ENCODE results near the gene TRIM44. TPM values are rescaled to one million over a fixed set of nuclear protein-coding genes. Genes with fewer than 3 reads are reported as not detected.

TRIM44 gene
- polyA plus RNA-seq, 4 donors, result 8.9 to 35.4 (median 12.8) TPM

- 77 to 94% (median 91%) methylated on average over 7 of the region's 7 CpGs for WGBS, 3 donors
- Histone ChIP-seq H3K9me3 (ENCODE audit: control insufficient read depth in 2 of 2, insufficient read depth in 1 of 2, low read depth in 1 of 2, low read length in 1 of 2) (no peaks in the 10 kb centered on the region), H3K27ac (ENCODE audit: low read depth in 1 of 3, low read length in 2 of 3) (no peak overlapping the region), H3K4me1 (ENCODE audit: control insufficient read depth in 3 of 3, insufficient read depth in 2 of 3, low read depth in 1 of 3, low read length in 2 of 3) (no peaks in the 10 kb centered on the region), H3K4me3 (ENCODE audit: low read depth in 1 of 3, low read length in 3 of 3) (no peak overlapping the region), H3K27me3 (ENCODE audit: control insufficient read depth in 3 of 3, insufficient read depth in 3 of 3, low read length in 3 of 3) (no peaks in the 10 kb centered on the region), H3K36me3 (ENCODE audit: control insufficient read depth in 3 of 3, insufficient read depth in 2 of 3, low read depth in 1 of 3, low read length in 3 of 3) (peaks cover 0 to 4% (median 3%) of the 10 kb centered on the region in 3 donors)
- FAIRE-seq (no peak), DNase-seq (no peak)
Observed at GRCh38 chr11:35787013-35787504, 124.5 kb downstream of the TRIM44 start.

GRCh38 chr11:35787626-35788025, 125.1 kb downstream of the TRIM44 start:
- H3K9me3 ChIP-seq (ENCODE audit: control insufficient read depth in 2 of 2, insufficient read depth in 1 of 2, low read depth in 1 of 2, low read length in 1 of 2), result no peaks in the 10 kb centered on the region
- WGBS, 3 donors, result 98 to 100% (median 100%) methylated on average over 1 of the region's 1 CpG
- FAIRE-seq, result no peak
- no peak overlapping the region for H3K4me3 ChIP-seq (ENCODE audit: low read depth in 1 of 3, low read length in 3 of 3)
- H3K27ac ChIP-seq (ENCODE audit: low read depth in 1 of 3, low read length in 2 of 3), result no peak overlapping the region
- no peaks in the 10 kb centered on the region for H3K27me3 ChIP-seq (ENCODE audit: control insufficient read depth in 3 of 3, insufficient read depth in 3 of 3, low read length in 3 of 3)
- H3K36me3 ChIP-seq (ENCODE audit: control insufficient read depth in 3 of 3, insufficient read depth in 2 of 3, low read depth in 1 of 3, low read length in 3 of 3), result peaks cover 0 to 4% (median 3%) of the 10 kb centered on the region in 3 donors
- H3K4me1 ChIP-seq (ENCODE audit: control insufficient read depth in 3 of 3, insufficient read depth in 2 of 3, low read depth in 1 of 3, low read length in 2 of 3), result peaks cover 0 to 3% (median 0%) of the 10 kb centered on the region in 3 donors
- no peak for DNase-seq

DNA sequence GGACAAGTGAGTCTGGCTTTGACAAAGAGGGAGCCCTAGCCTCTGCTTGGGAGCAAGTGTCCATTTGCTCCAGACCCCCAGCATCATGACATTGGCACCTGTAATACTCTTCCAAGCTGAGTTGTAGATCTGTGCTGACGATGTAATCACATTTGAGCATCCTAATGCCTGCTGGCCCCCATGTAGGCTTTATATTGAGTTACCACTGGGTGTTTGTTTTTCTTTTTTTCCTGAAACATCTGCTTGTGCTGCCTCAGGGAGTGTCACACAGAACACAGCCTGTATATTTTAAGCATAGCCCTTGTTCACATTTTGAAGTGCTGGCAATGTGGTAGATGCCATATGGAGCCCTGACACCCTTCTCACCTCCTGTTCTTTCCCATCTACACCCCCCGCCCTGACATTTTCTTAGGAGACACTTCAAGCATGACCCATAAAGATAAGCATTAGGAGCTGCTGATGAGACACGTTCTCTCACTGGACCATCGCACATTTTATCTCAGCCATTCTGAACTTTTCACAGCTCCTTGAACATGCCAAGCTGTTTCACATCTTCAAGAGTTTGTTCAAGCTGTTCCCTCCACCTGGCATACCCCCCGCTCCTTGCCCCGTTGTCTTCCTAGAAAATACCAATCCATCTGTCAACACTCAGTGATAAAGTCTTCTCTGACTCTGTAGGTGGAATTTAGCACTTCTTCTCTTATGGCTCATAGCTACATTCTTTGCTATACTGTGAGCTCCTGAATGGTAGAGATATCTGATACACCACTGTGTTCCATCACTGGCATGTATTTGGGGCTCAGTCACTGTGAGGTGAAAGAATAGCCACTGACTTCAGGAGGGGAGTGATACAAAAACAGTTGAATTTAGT, 128.7 kb downstream of the TRIM44 start:
- no peak for FAIRE-seq
- Histone ChIP-seq H3K36me3 (ENCODE audit: control insufficient read depth in 3 of 3, insufficient read depth in 2 of 3, low read depth in 1 of 3, low read length in 3 of 3) (peaks cover 0 to 6% (median 1%) of the 10 kb centered on the region in 3 donors), H3K4me3 (ENCODE audit: low read depth in 1 of 3, low read length in 3 of 3) (no peak overlapping the region), H3K9me3 (ENCODE audit: control insufficient read depth in 2 of 2, insufficient read depth in 1 of 2, low read depth in 1 of 2, low read length in 1 of 2) (no peaks in the 10 kb centered on the region), H3K4me1 (ENCODE audit: control insufficient read depth in 3 of 3, insufficient read depth in 2 of 3, low read depth in 1 of 3, low read length in 2 of 3) (peaks cover 0 to 3% (median 0%) of the 10 kb centered on the region in 3 donors), H3K27ac (ENCODE audit: low read depth in 1 of 3, low read length in 2 of 3) (no peak overlapping the region), H3K27me3 (ENCODE audit: control insufficient read depth in 3 of 3, insufficient read depth in 3 of 3, low read length in 3 of 3) (no peaks in the 10 kb centered on the region)
- DNase-seq, result no peak
- WGBS, 3 donors, result 79 to 84% (median 81%) methylated on average over 6 of the region's 6 CpGs

GRCh38 chr11:35792148-35792845, 129.7 kb downstream of the TRIM44 start:
- H3K4me3 ChIP-seq (ENCODE audit: low read depth in 1 of 3, low read length in 3 of 3), result no peak overlapping the region
- DNase-seq, result no peak
- H3K27ac ChIP-seq (ENCODE audit: low read depth in 1 of 3, low read length in 2 of 3), result no peak overlapping the region
- H3K9me3 ChIP-seq (ENCODE audit: control insufficient read depth in 2 of 2, insufficient read depth in 1 of 2, low read depth in 1 of 2, low read length in 1 of 2), result no peaks in the 10 kb centered on the region
- peaks cover 0 to 6% (median 0%) of the 10 kb centered on the region in 3 donors for H3K36me3 ChIP-seq (ENCODE audit: control insufficient read depth in 3 of 3, insufficient read depth in 2 of 3, low read depth in 1 of 3, low read length in 3 of 3)
- no peaks in the 10 kb centered on the region for H3K27me3 ChIP-seq (ENCODE audit: control insufficient read depth in 3 of 3, insufficient read depth in 3 of 3, low read length in 3 of 3)
- no peak for FAIRE-seq
- peaks cover 0 to 3% (median 0%) of the 10 kb centered on the region in 3 donors for H3K4me1 ChIP-seq (ENCODE audit: control insufficient read depth in 3 of 3, insufficient read depth in 2 of 3, low read depth in 1 of 3, low read length in 2 of 3)
- WGBS, 3 donors, result 73 to 80% (median 76%) methylated on average over 4 of the region's 4 CpGs

- WGBS, 3 donors, result 50 to 68% (median 52%) methylated on average over 2 of the region's 2 CpGs
- no peaks in the 10 kb centered on the region for H3K27me3 ChIP-seq (ENCODE audit: control insufficient read depth in 3 of 3, insufficient read depth in 3 of 3, low read length in 3 of 3)
- H3K27ac ChIP-seq (ENCODE audit: low read depth in 1 of 3, low read length in 2 of 3), result no peak overlapping the region
- DNase-seq, result no peak
- H3K9me3 ChIP-seq (ENCODE audit: control insufficient read depth in 2 of 2, insufficient read depth in 1 of 2, low read depth in 1 of 2, low read length in 1 of 2), result no peaks in the 10 kb centered on the region
- no peak for FAIRE-seq
- peaks cover 0 to 4% (median 0%) of the 10 kb centered on the region in 3 donors for H3K36me3 ChIP-seq (ENCODE audit: control insufficient read depth in 3 of 3, insufficient read depth in 2 of 3, low read depth in 1 of 3, low read length in 3 of 3)
- H3K4me1 ChIP-seq (ENCODE audit: control insufficient read depth in 3 of 3, insufficient read depth in 2 of 3, low read depth in 1 of 3, low read length in 2 of 3), result peaks cover 0 to 3% (median 0%) of the 10 kb centered on the region in 3 donors
- H3K4me3 ChIP-seq (ENCODE audit: low read depth in 1 of 3, low read length in 3 of 3), result no peak overlapping the region
Observed at GRCh38 chr11:35792846-35793192, 130.2 kb downstream of the TRIM44 start.

DNA sequence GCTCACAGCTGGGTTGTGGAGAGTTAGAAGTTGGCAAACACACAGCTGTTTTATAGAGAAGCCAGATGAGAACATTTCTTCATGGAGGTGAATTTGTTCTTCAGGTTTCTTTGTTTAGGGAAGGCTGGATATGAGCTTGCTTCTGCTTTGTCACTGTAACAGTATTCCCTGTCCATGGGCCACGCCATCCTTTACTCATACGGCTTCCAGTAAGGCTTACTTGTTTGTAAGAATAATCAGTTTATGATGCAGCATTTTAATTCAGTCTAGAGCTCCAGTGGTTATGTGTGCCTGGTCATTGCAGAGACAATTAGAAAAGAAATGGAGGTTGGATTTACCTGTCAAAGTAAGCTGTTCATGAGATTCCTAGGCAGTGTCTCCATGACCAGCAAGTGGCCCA, 131.8 kb downstream of the TRIM44 start:
- H3K27ac ChIP-seq (ENCODE audit: low read depth in 1 of 3, low read length in 2 of 3), result no peak overlapping the region
- peaks cover 0 to 2% (median 0%) of the 10 kb centered on the region in 3 donors for H3K36me3 ChIP-seq (ENCODE audit: control insufficient read depth in 3 of 3, insufficient read depth in 2 of 3, low read depth in 1 of 3, low read length in 3 of 3)
- H3K4me1 ChIP-seq (ENCODE audit: control insufficient read depth in 3 of 3, insufficient read depth in 2 of 3, low read depth in 1 of 3, low read length in 2 of 3), result peaks cover 0 to 3% (median 0%) of the 10 kb centered on the region in 3 donors
- H3K27me3 ChIP-seq (ENCODE audit: control insufficient read depth in 3 of 3, insufficient read depth in 3 of 3, low read length in 3 of 3), result no peaks in the 10 kb centered on the region
- no peaks in the 10 kb centered on the region for H3K9me3 ChIP-seq (ENCODE audit: control insufficient read depth in 2 of 2, insufficient read depth in 1 of 2, low read depth in 1 of 2, low read length in 1 of 2)
- FAIRE-seq (no peak), DNase-seq (no peak)
- 98 to 100% (median 99%) methylated on average over 2 of the region's 2 CpGs for WGBS, 3 donors
- H3K4me3 ChIP-seq (ENCODE audit: low read depth in 1 of 3, low read length in 3 of 3), result no peak overlapping the region

DNA sequence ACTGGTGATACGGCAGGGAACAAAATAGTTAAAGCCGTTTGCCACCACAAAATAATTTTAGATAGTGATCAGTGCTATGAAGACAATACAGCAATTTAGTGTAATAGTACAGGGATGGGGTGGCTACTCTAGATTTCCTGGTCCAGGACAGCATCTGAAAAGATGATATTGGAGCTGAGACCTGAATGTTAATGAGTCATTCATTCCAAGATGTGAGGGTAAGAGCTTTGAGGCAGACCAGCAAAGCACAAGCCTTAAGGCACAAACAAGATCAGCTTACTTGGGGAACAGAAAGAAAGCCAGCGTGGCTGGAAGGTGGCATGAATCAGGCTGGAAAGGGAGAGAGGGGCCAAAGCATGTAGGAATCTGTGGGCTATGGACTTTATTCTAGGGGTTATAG, 132.3 kb downstream of the TRIM44 start:
- peaks cover 0 to 2% (median 0%) of the 10 kb centered on the region in 3 donors for H3K36me3 ChIP-seq (ENCODE audit: control insufficient read depth in 3 of 3, insufficient read depth in 2 of 3, low read depth in 1 of 3, low read length in 3 of 3)
- H3K4me1 ChIP-seq (ENCODE audit: control insufficient read depth in 3 of 3, insufficient read depth in 2 of 3, low read depth in 1 of 3, low read length in 2 of 3), result peaks cover 0 to 3% (median 0%) of the 10 kb centered on the region in 3 donors
- FAIRE-seq, result no peak
- no peak overlapping the region for H3K4me3 ChIP-seq (ENCODE audit: low read depth in 1 of 3, low read length in 3 of 3)
- WGBS, 3 donors, result 93 to 96% (median 95%) methylated on average over 3 of the region's 3 CpGs
- no peak overlapping the region for H3K27ac ChIP-seq (ENCODE audit: low read depth in 1 of 3, low read length in 2 of 3)
- H3K27me3 ChIP-seq (ENCODE audit: control insufficient read depth in 3 of 3, insufficient read depth in 3 of 3, low read length in 3 of 3), result no peaks in the 10 kb centered on the region
- H3K9me3 ChIP-seq (ENCODE audit: control insufficient read depth in 2 of 2, insufficient read depth in 1 of 2, low read depth in 1 of 2, low read length in 1 of 2), result no peaks in the 10 kb centered on the region
- DNase-seq, result no peak

GRCh38 chr11:35796562-35796961, 134.0 kb downstream of the TRIM44 start:
- FAIRE-seq (no peak), DNase-seq (no peak)

More at GRCh38 chr11:35796562-35796961, 134.0 kb downstream of the TRIM44 start:
- no peak overlapping the region for H3K27ac ChIP-seq (ENCODE audit: low read depth in 1 of 3, low read length in 2 of 3)
- H3K4me1 ChIP-seq (ENCODE audit: control insufficient read depth in 3 of 3, insufficient read depth in 2 of 3, low read depth in 1 of 3, low read length in 2 of 3), result peaks cover 0 to 3% (median 0%) of the 10 kb centered on the region in 3 donors
- H3K27me3 ChIP-seq (ENCODE audit: control insufficient read depth in 3 of 3, insufficient read depth in 3 of 3, low read length in 3 of 3), result no peaks in the 10 kb centered on the region
- H3K4me3 ChIP-seq (ENCODE audit: low read depth in 1 of 3, low read length in 3 of 3), result no peak overlapping the region
- 88 to 89% (median 88%) methylated on average over 3 of the region's 3 CpGs for WGBS, 3 donors
- H3K36me3 ChIP-seq (ENCODE audit: control insufficient read depth in 3 of 3, insufficient read depth in 2 of 3, low read depth in 1 of 3, low read length in 3 of 3), result peaks cover 0 to 2% (median 0%) of the 10 kb centered on the region in 3 donors
- no peaks in the 10 kb centered on the region for H3K9me3 ChIP-seq (ENCODE audit: control insufficient read depth in 2 of 2, insufficient read depth in 1 of 2, low read depth in 1 of 2, low read length in 1 of 2)

Measured in small intestine (tissue), 7 donors.